Natural killer cell (primary cell): Measurements from ENCODE around the gene HEATR1. TPM values are rescaled to one million over a fixed set of nuclear protein-coding genes. Genes with fewer than 3 reads are reported as not detected.

ENCODE experiments used
- ATAC-seq, 3 donors: fragments of 150-1000 bp in 2 of 3; fragments of 200-7000 bp in 1 of 3; cut with Tn5 transposase; 1 replicate in 1 of 3; 2 replicates in 2 of 3; pipeline ENCODE4 v1.10.0; 2021; ENCODE audit warnings: mild to moderate bottlenecking in 2 of 3, moderate library complexity in 2 of 3
- DNase-seq, 2 donors: peaks; one replicate each; pipeline versions ENCODE4 v3.0.0 to v3.0.0-alpha.2; 2013 to 2021; ENCODE audit warnings: mixed read lengths in 1 of 2
- H3K27ac ChIP-seq: one replicate; pipeline ENCODE4 v1.5.1; 2013; ENCODE audit warnings: mild to moderate bottlenecking, low read length
- H3K27me3 ChIP-seq: one replicate; pipeline ENCODE4 v1.6.1; 2013; ENCODE audit warnings: low read length; ENCODE audit not compliant: control insufficient read depth, insufficient read depth
- H3K36me3 ChIP-seq: one replicate; pipeline ENCODE4 v1.6.1; 2013; ENCODE audit warnings: low read length; ENCODE audit not compliant: control insufficient read depth, insufficient read depth
- H3K4me1 ChIP-seq: one replicate; pipeline ENCODE4 v1.6.1; 2013; ENCODE audit warnings: low read length; ENCODE audit not compliant: control insufficient read depth, insufficient read depth
- H3K4me3 ChIP-seq: one replicate; pipeline ENCODE4 v1.5.1; 2013; ENCODE audit warnings: low read length
- H3K9me3 ChIP-seq: one replicate; pipeline ENCODE4 v1.6.1; 2013; ENCODE audit warnings: low read length; ENCODE audit not compliant: control insufficient read depth, insufficient read depth
- H3K27ac Mint-ChIP-seq, 2 donors: one replicate each; pipeline ENCODE4 v1.8.0; 2022; ENCODE audit warnings: mild to moderate bottlenecking in 2 of 2, mixed read lengths in 2 of 2, moderate library complexity in 1 of 2
- H3K27me3 Mint-ChIP-seq, 2 donors: one replicate each; pipeline ENCODE4 v1.8.0; 2022; ENCODE audit warnings: low read depth in 2 of 2, mixed read lengths in 2 of 2
- H3K36me3 Mint-ChIP-seq: one replicate; pipeline ENCODE4 v1.8.0; 2022; ENCODE audit warnings: mixed read lengths
- H3K4me1 Mint-ChIP-seq, 2 donors: one replicate each; pipeline ENCODE4 v1.8.0; 2022; ENCODE audit warnings: mixed read lengths in 2 of 2
- H3K4me3 Mint-ChIP-seq: one replicate; pipeline ENCODE4 v1.8.0; 2022; ENCODE audit warnings: mild to moderate bottlenecking, moderate library complexity, mixed read lengths
- H3K9me3 Mint-ChIP-seq, 2 donors: one replicate each; pipeline ENCODE4 v1.8.0; 2022; ENCODE audit warnings: mixed read lengths in 2 of 2
- CTCF ChIP-seq: fragments of 200-600 bp; IDR thresholded peaks from one replicate; pipeline ENCODE4 v1.8.0; 2022; ENCODE audit warnings: antibody characterized with exemption
- WGBS: methylation state at CpG from one replicate; pipeline ENCODE4 v1.1.7; 2013; ENCODE audit warnings: missing lambda C conversion rate; ENCODE audit not compliant: insufficient coverage; 5-methylcytosine and 5-hydroxymethylcytosine counted together
- intact Hi-C: fragments of 100-400 bp; cut with micrococcal nuclease; formaldehyde crosslinking; loops from one replicate; pipeline ENCODE4 v1.14.2; 2022
- total RNA-seq, 4 donors: library from RNA; stranded (reverse); fragments of 120-200 nt in 1 of 4; gene quantifications; one replicate each; pipeline versions ENCODE4 v1.2.3 to v1.2.4, GENCODE V29; 2013 to 2022

HEATR1 gene
- total RNA-seq, 3 donors from 2014 or later (not counting 1 experiment from before 2014, with no cell fraction given) = 29.0 to 43.0 (median 35.3) TPM

GRCh38 chr1:236552901-236553300, 51.4 kb downstream of the HEATR1 start:
- no peaks in the 10 kb centered on the region for H3K27me3 Mint-ChIP-seq
- H3K36me3 Mint-ChIP-seq = peaks cover 66% of the 10 kb centered on the region
- no peak for TF ChIP-seq CTCF
- no peak overlapping the region for H3K4me3 Mint-ChIP-seq
- H3K9me3 Mint-ChIP-seq = no peaks in the 10 kb centered on the region
- Histone ChIP-seq H3K4me3 (no peak overlapping the region), H3K36me3 (peaks cover 95% of the 10 kb centered on the region), H3K4me1 (no peaks in the 10 kb centered on the region), H3K9me3 (no peaks in the 10 kb centered on the region), H3K27ac (no peak overlapping the region), H3K27me3 (no peaks in the 10 kb centered on the region)
- H3K4me1 Mint-ChIP-seq = no peaks in the 10 kb centered on the region
- intact Hi-C loops = no loop called here
- WGBS = 60% methylated on average over 1 of the region's 1 CpG
- DNase-seq (no peak), ATAC-seq (no peak)
- no peak overlapping the region for H3K27ac Mint-ChIP-seq

GRCh38 chr1:236552096-236552495, 52.2 kb downstream of the HEATR1 start:
- WGBS = 82% methylated on average over 4 of the region's 6 CpGs
- Mint-ChIP-seq H3K27me3 (no peaks in the 10 kb centered on the region), H3K27ac (peak overlapping the region in 1 of 2 donors; percentile 74), H3K4me3 (no peak overlapping the region), H3K9me3 (no peaks in the 10 kb centered on the region), H3K4me1 (no peaks in the 10 kb centered on the region), H3K36me3 (peaks cover 73% of the 10 kb centered on the region)
- DNase-seq (no peak), ATAC-seq (no peak)
- Histone ChIP-seq H3K9me3 (no peaks in the 10 kb centered on the region), H3K27me3 (no peaks in the 10 kb centered on the region), H3K4me1 (no peaks in the 10 kb centered on the region), H3K36me3 (peaks cover 96% of the 10 kb centered on the region), H3K4me3 (no peak overlapping the region), H3K27ac (no peak overlapping the region)
- intact Hi-C loops = no loop called here
- no peak for TF ChIP-seq CTCF

GRCh38 chr1:236550961-236551851, 53.1 kb downstream of the HEATR1 start:
- Histone ChIP-seq H3K4me3 (no peak overlapping the region), H3K36me3 (peaks cover 96% of the 10 kb centered on the region), H3K27me3 (no peaks in the 10 kb centered on the region), H3K27ac (no peak overlapping the region), H3K4me1 (no peaks in the 10 kb centered on the region), H3K9me3 (no peaks in the 10 kb centered on the region)
- DNase-seq (no peak), ATAC-seq (no peak)
- intact Hi-C loops = no loop called here
- H3K4me3 Mint-ChIP-seq = no peak overlapping the region
- H3K27ac Mint-ChIP-seq = peak overlapping the region; percentile 35 to 74
- TF ChIP-seq CTCF = no peak
- WGBS = 86% methylated on average over 12 of the region's 13 CpGs
- H3K9me3 Mint-ChIP-seq = no peaks in the 10 kb centered on the region
- H3K27me3 Mint-ChIP-seq = no peaks in the 10 kb centered on the region
- peaks cover 73% of the 10 kb centered on the region for H3K36me3 Mint-ChIP-seq
- H3K4me1 Mint-ChIP-seq = peaks cover 0 to 3% of the 10 kb centered on the region in 2 donors
